MCF 10A (cell line): ENCODE data around the gene MLLT6. TPM values are rescaled to one million over a fixed set of nuclear protein-coding genes. Genes with fewer than 3 reads are reported as not detected.
A peak's percentile ranks its signal among the peaks of the same experiment; 100 is the strongest.

Experiments used
- BruUV-seq: library from RNA; stranded (reverse); fragments of 400-500 nt; replicated peaks from 2 replicates; lab custom pipeline; 2021; lab: Mats Ljungman, UMichigan
- CTCF ChIA-PET: fragments of 300-600 bp; sonication (Branson Sonifier 250); formaldehyde crosslinking; extraction: SDS; loops from one replicate; lab custom pipeline; 2021; ENCODE audit warnings: antibody characterized with exemption, inconsistent platforms; lab: Yijun Ruan, JAX
- POLR2A ChIA-PET: fragments of 300-600, 350-650 bp; sonication (Branson Sonifier 250); formaldehyde crosslinking; extraction: SDS; loops from one replicate; lab custom pipeline; 2020; ENCODE audit warnings: antibody characterized with exemption, inconsistent platforms; lab: Yijun Ruan, JAX
- DNase-seq: peaks from one replicate; pipeline ENCODE4 v3.0.0-alpha.2; 2018; ENCODE audit not compliant: unreplicated experiment
- H3K27ac Mint-ChIP-seq: one replicate; pipeline ENCODE4 v1.8.0; 2022; ENCODE audit warnings: mild to moderate bottlenecking, low read depth, mixed read lengths; ENCODE audit not compliant: unreplicated experiment
- H3K27me3 Mint-ChIP-seq: one replicate; pipeline ENCODE4 v1.8.0; 2022; ENCODE audit warnings: mixed read lengths; ENCODE audit not compliant: insufficient read depth, unreplicated experiment
- H3K36me3 Mint-ChIP-seq: one replicate; pipeline ENCODE4 v1.8.0; 2022; ENCODE audit warnings: mild to moderate bottlenecking, moderate library complexity, mixed read lengths; ENCODE audit not compliant: insufficient read depth, unreplicated experiment
- H3K4me1 Mint-ChIP-seq: one replicate; pipeline ENCODE4 v1.8.0; 2022; ENCODE audit warnings: mixed read lengths; ENCODE audit not compliant: insufficient read depth, unreplicated experiment
- H3K4me3 Mint-ChIP-seq: one replicate; pipeline ENCODE4 v1.8.0; 2022; ENCODE audit warnings: mild to moderate bottlenecking, moderate library complexity, mixed read lengths; ENCODE audit not compliant: unreplicated experiment
- H3K9me3 Mint-ChIP-seq: one replicate; pipeline ENCODE4 v1.8.0; 2022; ENCODE audit warnings: mixed read lengths; ENCODE audit not compliant: unreplicated experiment
- intact Hi-C: fragments of 100-400 bp; cut with micrococcal nuclease; formaldehyde crosslinking; loops from 2 replicates; pipeline ENCODE4 v1.14.1; 2022
- total RNA-seq: library from RNA; stranded (reverse); gene quantifications from 2 replicates; pipeline ENCODE4 v1.2.3, GENCODE V29; 2022
- TF ChIP-seq, protein P1 (sequence below): fragments of 200-600 bp; IDR thresholded peaks from one replicate; pipeline ENCODE4 v1.8.0; 2022; ENCODE audit warnings: antibody characterized with exemption, mild to moderate bottlenecking; ENCODE audit not compliant: unreplicated experiment

MLLT6 gene
- total RNA-seq, 1 experiment from 2014 or later = 65.3 TPM

DNA sequence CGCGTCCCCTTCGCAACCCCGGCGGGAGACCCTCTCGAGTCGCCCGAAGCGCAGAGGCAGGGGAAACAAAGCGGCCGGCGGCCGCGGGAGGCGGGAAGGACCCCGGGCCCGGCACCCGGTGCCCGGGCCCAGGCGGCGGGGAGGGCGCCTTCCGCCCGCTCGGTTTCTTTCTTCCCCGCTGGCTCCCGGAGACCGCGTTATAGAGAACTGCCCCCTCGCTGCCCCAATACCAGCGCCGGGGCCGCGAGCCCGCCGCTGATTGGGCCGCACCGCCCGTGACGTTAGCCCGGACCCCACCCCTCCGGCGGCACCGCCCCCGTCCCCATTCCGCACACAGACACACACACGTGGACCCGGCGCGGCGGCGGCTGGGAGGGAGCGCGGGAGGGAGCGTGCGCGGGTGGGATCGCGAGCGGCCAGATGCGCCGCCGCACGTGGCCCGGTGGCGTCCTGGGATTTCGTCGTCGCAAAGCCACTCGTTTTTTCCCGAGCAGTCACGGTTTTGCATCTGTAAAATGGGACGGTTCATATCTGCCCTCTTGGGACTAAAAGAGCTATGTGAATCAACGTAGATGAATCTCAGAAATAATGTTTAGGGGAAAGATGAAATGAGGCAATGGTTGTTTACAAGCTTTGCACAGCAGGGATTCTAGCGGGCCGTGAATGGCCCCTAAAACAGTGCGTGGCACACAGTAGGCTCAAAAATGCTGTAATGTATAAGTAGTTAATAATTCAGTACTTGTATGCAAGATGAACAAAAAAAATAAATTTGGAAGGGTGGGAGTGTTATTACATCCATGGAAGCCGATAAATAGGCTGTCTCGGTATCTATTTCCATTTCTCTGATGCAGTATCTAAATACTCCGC lies 30.1 kb upstream of the MLLT6 start, which contains the start of gene EPOP:
Gene EPOP, minus strand, starts transcription at position 209 of the 867 bp plus-strand sequence. CDS start 462 bp downstream, outside the sequence.
- H3K4me1 Mint-ChIP-seq = peaks cover 13% of the 10 kb centered on the region
- no peak within 1 kb of the TSS for H3K27ac Mint-ChIP-seq
- ChIA-PET CTCF (interaction anchor here (0.5 to 3.9 kb wide), 4 partner anchors 19 to 176 kb away, joined by 3 to 37 read pairs (median 4); no protein-coding TSS in a partner anchor), POLR2A (interaction anchor here (0.6 to 4.4 kb wide), 5 partner anchors 28 to 132 kb away, joined by 3 to 39 read pairs (median 12); partner anchors contain the start of genes CISD3 and MLLT6)
- DNase-seq = peak; percentile 82
- H3K36me3 Mint-ChIP-seq = peaks cover 5% of the 10 kb centered on the region
- no TSS peak for BruUV-seq
- intact Hi-C loops = loop anchor here (10.0 kb wide), 1 partner anchor 480 kb away; the partner anchor contains the start of gene PLXDC1
- no peaks in the 10 kb centered on the region for H3K9me3 Mint-ChIP-seq
- TF ChIP-seq, protein P1, sequence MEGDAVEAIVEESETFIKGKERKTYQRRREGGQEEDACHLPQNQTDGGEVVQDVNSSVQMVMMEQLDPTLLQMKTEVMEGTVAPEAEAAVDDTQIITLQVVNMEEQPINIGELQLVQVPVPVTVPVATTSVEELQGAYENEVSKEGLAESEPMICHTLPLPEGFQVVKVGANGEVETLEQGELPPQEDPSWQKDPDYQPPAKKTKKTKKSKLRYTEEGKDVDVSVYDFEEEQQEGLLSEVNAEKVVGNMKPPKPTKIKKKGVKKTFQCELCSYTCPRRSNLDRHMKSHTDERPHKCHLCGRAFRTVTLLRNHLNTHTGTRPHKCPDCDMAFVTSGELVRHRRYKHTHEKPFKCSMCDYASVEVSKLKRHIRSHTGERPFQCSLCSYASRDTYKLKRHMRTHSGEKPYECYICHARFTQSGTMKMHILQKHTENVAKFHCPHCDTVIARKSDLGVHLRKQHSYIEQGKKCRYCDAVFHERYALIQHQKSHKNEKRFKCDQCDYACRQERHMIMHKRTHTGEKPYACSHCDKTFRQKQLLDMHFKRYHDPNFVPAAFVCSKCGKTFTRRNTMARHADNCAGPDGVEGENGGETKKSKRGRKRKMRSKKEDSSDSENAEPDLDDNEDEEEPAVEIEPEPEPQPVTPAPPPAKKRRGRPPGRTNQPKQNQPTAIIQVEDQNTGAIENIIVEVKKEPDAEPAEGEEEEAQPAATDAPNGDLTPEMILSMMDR = no peak
- peaks cover 2% of the 10 kb centered on the region for H3K27me3 Mint-ChIP-seq
- H3K4me3 Mint-ChIP-seq = peak within 1 kb of the TSS; percentile 64

GRCh38 chr17:38676706-38677504 lies 28.2 kb upstream of the MLLT6 start:
- H3K36me3 Mint-ChIP-seq = peaks cover 5% of the 10 kb centered on the region
- intact Hi-C loops = loop anchor here (1.0 to 10.0 kb wide), 4 partner anchors 26 to 478 kb away; partner anchors contain the start of genes CISD3 and PLXDC1
- H3K9me3 Mint-ChIP-seq = no peaks in the 10 kb centered on the region
- ChIA-PET POLR2A (interaction anchor here (0.5 to 4.4 kb wide), 12 partner anchors 9 to 177 kb away, joined by 3 to 39 read pairs (median 4); partner anchors contain the start of genes CISD3, MLLT6, PSMB3 and RPL23), CTCF (interaction anchor here (0.5 to 3.9 kb wide), 15 partner anchors 10 to 238 kb away, joined by 3 to 37 read pairs (median 5); partner anchors contain the start of gene CISD3)
- no peak overlapping the region for H3K4me3 Mint-ChIP-seq
- H3K4me1 Mint-ChIP-seq = peaks cover 13% of the 10 kb centered on the region
- DNase-seq = peak; percentile 85
- BruUV-seq = no TSS peak
- TF ChIP-seq, protein P1 = peak; percentile 94
- no peak overlapping the region for H3K27ac Mint-ChIP-seq
- H3K27me3 Mint-ChIP-seq = no peaks in the 10 kb centered on the region

GRCh38 chr17:38677819-38678218 lies 27.3 kb upstream of the MLLT6 start:
- Mint-ChIP-seq H3K4me3 (no peak overlapping the region), H3K9me3 (no peaks in the 10 kb centered on the region), H3K36me3 (peaks cover 5% of the 10 kb centered on the region), H3K4me1 (peaks cover 13% of the 10 kb centered on the region), H3K27ac (no peak overlapping the region), H3K27me3 (no peaks in the 10 kb centered on the region)
- ChIA-PET CTCF (interaction anchor here (0.7 to 3.9 kb wide), 8 partner anchors 9 to 237 kb away, joined by 4 to 37 read pairs (median 6); partner anchors contain the start of gene CISD3), POLR2A (interaction anchor here (1.5 to 4.4 kb wide), 4 partner anchors 25 to 56 kb away, joined by 4 to 39 read pairs (median 10); partner anchors contain the start of genes CISD3 and MLLT6)
- BruUV-seq = no TSS peak
- DNase-seq = no peak
- TF ChIP-seq, protein P1 = no peak
- intact Hi-C loops = loop anchor here (1.0 to 10.0 kb wide), 4 partner anchors 25 to 477 kb away; partner anchors contain the start of genes CISD3 and PLXDC1
